Ammon's horn (tissue), 1 donor: ENCODE measurements around the gene C4B.
A peak's percentile ranks its signal among the peaks of the same experiment; 100 is the strongest.
"Not testable (repeated sequence)": the region's sequence is repeated elsewhere in the genome, so short reads cannot be mapped to it uniquely, and the experiment has no call there.

Experiments used
- DNase-seq: peaks from one replicate; pipeline ENCODE4 v3.0.0-alpha.2; 2016; ENCODE audit warnings: low spot score

The C4B gene

GRCh38 chr6:32035283-32036013 lies 20.9 kb downstream of the C4B start:
- not testable (repeated sequence) for DNase-seq

- DNase-seq: not testable (repeated sequence)
These were observed 22.5 kb downstream of the C4B start for GRCh38 chr6:32037136-32037535.

GRCh38 chr6:32037598-32038524 lies 23.3 kb downstream of the C4B start, which contains the start of gene CYP21A2:
TSS of gene CYP21A2 (plus strand) at chr6:32038415. CDS start at chr6:32038423, 8 bp downstream.
- not testable (repeated sequence) for DNase-seq

GRCh38 chr6:32038878-32039277 lies 24.3 kb downstream of the C4B start:
- DNase-seq: not testable (repeated sequence)

GRCh38 chr6:32039321-32040274 lies 25.0 kb downstream of the C4B start:
- not testable (repeated sequence) for DNase-seq

- not testable (repeated sequence) for DNase-seq
These were observed 25.9 kb downstream of the C4B start for GRCh38 chr6:32040299-32041049.

GRCh38 chr6:32041050-32041321 lies 26.4 kb downstream of the C4B start:
- DNase-seq: not testable (repeated sequence)

- not testable (repeated sequence) for DNase-seq
These were observed 26.8 kb downstream of the C4B start for GRCh38 chr6:32041385-32041784.

- not testable (repeated sequence) for DNase-seq
These were observed 27.7 kb downstream of the C4B start for GRCh38 chr6:32042276-32042675.

- DNase-seq: not testable (repeated sequence)
These were observed 29.2 kb downstream of the C4B start for GRCh38 chr6:32043589-32044380.

- DNase-seq: not testable (repeated sequence)
These were observed 30.3 kb downstream of the C4B start for GRCh38 chr6:32044916-32045315.

- no peak for DNase-seq
These were observed 31.3 kb downstream of the C4B start for GRCh38 chr6:32045811-32046449.

- DNase-seq: peak; percentile 30
These were observed 32.0 kb downstream of the C4B start for GRCh38 chr6:32046450-32047083.

GRCh38 chr6:32047084-32047478 lies 32.5 kb downstream of the C4B start:
- no peak for DNase-seq

GRCh38 chr6:32047539-32047854 lies 32.9 kb downstream of the C4B start:
- DNase-seq: no peak

- DNase-seq: peak; percentile 69
These were observed 33.5 kb downstream of the C4B start for GRCh38 chr6:32047855-32048766.

GRCh38 chr6:32049149-32049548 lies 34.6 kb downstream of the C4B start:
- not testable (repeated sequence) for DNase-seq

GRCh38 chr6:32049736-32050135 lies 35.1 kb downstream of the C4B start:
- not testable (repeated sequence) for DNase-seq
